HG03558 (cell line): Measurements from ENCODE around the gene TSC22D1.

Experiments
- ATAC-seq: cut with Tn5 transposase; IDR thresholded peaks from one replicate; pipeline ENCODE4 v1.9.1; 2021; ENCODE audit warnings: moderate number of reproducible peaks; ENCODE audit not compliant: unreplicated experiment; ENCODE audit errors: extremely low read depth

TSC22D1 gene

GRCh38 chr13:44508562-44509077, 67.5 kb downstream of the TSC22D1 start:
- no peak for ATAC-seq

DNA sequence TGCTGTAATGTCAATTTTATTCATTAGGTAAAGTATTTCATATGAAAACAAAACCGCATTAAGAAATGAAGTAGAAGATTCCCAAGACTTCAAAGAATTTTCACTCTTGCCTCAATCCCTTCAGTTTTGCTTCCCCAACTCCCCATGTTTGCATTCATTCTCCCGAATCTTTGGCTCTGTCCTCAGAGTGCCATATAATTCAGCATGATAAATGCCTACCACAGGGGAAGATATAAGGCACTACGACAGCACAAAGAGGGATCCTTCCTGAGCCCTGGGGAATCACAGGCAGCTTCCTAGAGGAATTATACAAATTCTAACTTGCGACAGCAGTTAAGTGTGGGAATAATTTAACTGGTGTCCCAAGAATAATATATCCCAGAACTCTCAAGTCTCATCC, 68.5 kb downstream of the TSC22D1 start:
- ATAC-seq: no peak

DNA sequence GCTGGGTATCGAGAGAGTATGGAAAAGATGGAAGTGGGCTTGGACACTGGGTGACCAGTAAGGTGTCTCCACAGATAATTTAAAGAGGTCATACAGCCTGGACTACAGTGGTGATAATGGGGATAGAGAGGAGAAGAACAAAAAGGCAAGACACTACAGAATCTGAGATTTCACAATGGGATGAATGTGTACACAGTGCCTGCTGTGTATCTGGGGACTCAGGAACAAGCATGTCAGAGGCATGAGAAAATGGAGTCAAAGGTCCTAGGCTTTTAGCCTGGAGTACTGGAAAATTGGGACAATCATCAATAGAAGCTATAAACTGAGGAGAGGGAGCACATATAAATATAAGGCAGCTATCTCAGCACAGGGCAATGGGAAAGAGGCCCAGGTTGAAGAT, 69.4 kb downstream of the TSC22D1 start:
- ATAC-seq: no peak

- ATAC-seq: no peak
These were observed 69.9 kb downstream of the TSC22D1 start for GRCh38 chr13:44506251-44506650.

GRCh38 chr13:44504116-44504515, 72.0 kb downstream of the TSC22D1 start:
- ATAC-seq: no peak

- ATAC-seq: no peak
These were observed 77.2 kb downstream of the TSC22D1 start for GRCh38 chr13:44498969-44499368.

- ATAC-seq: no peak
These were observed 77.6 kb downstream of the TSC22D1 start for GRCh38 chr13:44498502-44498901.

- ATAC-seq: no peak
These were observed 78.3 kb downstream of the TSC22D1 start for GRCh38 chr13:44497801-44498200.

DNA sequence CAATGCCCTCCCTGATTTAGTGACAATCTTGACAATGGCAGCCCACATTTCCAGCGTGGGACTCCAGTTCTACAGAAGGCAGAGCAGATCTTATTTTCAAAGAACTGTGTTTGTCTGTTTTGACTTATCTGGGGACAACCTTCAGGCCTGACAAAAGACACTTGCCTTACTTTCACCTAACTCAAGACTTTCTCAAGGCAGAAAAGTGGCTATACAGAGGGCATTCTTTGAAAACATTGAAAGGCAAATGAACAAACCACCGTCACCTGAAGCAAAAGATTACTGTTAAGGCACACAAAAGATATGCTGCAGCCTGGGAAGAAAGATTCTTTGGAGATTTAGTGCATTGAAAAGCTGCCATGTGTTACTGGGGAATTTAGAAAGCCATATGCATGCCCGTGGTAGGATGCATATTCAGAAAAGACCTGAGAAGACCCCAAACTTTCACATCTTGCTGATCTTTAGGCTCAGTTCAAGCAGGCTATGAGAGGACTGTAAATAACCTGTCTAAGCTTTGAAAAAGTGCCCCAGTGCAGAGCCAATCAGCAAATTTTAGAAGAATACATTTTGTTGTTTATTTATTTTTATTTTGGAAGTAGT, 82.8 kb downstream of the TSC22D1 start:
- no peak for ATAC-seq

DNA sequence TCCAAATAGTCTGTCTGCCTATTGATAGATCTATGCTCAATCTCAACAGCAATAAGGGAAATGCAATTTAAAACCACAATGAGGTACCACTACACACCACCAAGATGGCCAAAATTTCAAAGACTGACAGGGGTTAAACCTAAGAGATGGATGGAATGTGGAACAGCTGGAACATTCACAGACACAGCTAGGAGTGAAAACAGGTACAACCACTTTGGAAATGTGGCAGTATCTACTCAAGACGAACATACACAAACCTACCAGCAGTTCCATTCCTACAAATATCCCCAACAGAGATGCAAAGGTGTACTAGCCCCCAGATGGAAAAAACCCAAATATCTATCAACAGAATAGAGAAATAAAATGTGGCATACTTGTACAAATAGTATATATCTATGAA, 86.4 kb downstream of the TSC22D1 start:
- ATAC-seq: no peak

- no peak for ATAC-seq
These were observed 88.1 kb downstream of the TSC22D1 start for GRCh38 chr13:44487989-44488388.

DNA sequence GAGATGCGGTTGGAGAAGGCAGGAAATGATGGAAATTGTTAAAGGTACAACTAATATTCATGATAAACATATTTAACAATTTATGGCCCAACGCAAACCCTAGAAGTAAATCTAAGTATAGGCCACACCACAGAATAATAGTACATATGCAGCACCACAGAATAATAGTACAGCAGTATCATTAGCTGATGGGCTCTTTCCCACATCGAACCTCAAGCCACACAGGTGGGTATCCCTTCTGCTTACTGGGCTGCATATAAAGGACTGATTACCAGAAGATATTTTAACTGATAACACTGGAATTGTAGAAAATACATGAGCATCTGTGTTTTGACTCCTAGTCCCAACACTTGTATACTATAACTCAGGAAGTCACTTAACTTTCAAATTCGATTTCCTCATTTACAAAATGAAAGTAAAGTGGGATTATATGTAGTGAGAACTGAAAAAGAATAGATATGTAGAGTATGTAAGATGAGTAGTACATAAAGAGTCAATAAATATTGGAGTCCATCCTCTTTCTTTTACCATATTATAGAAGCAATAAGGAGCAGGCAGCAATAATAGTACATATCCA, 91.5 kb downstream of the TSC22D1 start:
- ATAC-seq: no peak

GRCh38 chr13:44474122-44474910, 101.8 kb downstream of the TSC22D1 start:
- ATAC-seq: no peak

GRCh38 chr13:44471686-44472085, 104.4 kb downstream of the TSC22D1 start:
- no peak for ATAC-seq

DNA sequence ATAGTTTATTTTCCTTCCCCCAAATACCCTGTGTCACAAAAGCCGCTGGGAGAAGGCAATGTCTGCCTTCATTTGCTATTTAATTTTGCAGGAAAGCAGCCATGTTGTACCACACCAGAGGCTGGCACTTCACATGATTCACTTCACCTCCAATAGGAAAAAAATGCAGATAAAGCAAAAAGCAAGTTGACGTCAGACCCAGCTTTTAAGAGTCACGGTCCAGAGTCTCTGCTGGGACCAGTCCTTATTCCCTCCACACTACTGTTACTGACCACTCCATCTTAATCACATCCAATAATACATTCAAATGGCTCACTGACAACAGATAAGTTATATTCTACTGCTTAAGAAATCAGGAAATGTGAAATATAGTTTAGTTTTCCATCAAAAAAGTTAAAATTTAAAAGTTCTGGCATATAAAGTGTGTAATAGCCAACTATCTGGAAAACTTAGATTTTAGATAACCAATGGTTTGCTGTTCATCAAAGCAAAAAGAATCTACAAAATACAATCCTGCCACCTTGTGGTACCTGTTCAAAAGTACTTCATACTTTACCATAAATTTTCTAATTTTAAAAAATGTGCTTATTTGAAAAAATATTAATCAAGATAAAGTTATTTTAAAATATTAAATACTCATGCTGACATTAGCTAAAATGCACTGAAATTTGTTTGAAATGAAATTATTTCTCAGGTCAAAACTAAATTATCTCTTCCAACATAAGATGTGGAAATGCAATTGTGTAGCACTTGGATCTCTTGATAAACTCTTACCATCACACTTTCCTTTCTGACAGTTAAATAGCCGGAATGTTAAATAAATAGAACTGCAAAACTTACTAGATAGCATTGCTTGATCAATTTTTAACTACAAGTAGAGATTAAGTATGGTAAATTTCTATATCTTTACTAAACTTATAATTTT, 105.2 kb downstream of the TSC22D1 start:
- no peak for ATAC-seq

GRCh38 chr13:44468874-44469273, 107.3 kb downstream of the TSC22D1 start:
- ATAC-seq: no peak

DNA sequence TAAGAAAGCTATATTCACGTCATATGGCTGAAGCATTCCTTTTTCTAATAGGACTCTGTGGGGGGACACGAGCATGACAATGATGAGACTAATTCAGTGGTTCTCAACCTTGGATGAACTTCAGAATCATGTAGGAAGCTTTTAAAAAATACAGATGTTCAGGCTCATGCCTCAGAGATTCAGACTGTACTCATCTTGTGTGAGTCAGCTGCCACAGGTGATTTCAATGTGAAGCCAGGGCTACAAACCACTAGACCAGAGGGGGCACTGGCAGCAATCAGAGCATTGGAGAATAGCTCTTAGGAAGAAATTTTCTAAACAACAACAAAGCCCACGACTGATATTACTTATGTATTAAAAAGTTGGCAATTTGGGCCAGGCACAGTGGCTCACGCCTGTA, 110.8 kb downstream of the TSC22D1 start:
- no peak for ATAC-seq

DNA sequence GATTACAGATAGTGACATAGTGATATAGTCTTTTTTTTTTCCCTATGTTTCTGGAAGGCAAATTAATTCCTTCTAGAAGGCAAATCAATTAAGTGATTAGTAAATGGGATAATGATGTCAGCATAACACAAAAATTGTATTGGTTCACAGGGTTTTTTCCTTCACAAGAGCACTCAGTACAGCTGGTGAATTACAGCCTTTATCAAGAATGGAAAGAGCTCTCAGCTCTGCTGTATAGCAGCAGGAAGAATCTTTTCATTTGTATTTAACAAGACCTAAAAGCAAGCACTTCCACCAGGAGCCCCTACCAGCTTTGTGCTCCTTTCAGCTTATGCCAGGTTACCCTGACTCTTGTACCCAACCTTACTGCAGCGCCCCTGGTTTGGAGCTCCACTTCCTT, 111.7 kb downstream of the TSC22D1 start:
- no peak for ATAC-seq

GRCh38 chr13:44463759-44464158, 112.4 kb downstream of the TSC22D1 start:
- ATAC-seq: no peak

GRCh38 chr13:44459674-44460073, 116.5 kb downstream of the TSC22D1 start:
- ATAC-seq: no peak
